Muscle of arm (tissue), 12 donors: Measurements from ENCODE around the gene PDE11A. TPM values are rescaled to one million over a fixed set of nuclear protein-coding genes. Genes with fewer than 3 reads are reported as not detected.

Experiments used
- DNase-seq: peaks from one replicate; pipeline ENCODE4 v3.0.0-alpha.2; 2013
- polyA plus RNA-seq, 12 donors: library from polyadenylated mRNA; unstranded; fragments of 120-200 nt; gene quantifications; one replicate each; pipeline ENCODE4 v1.2.1, GENCODE V29; 2013; ENCODE audit not compliant: insufficient read length in 12 of 12

PDE11A gene
- polyA plus RNA-seq, 12 donors = 0.33 to 2.0 (median 0.78) TPM; not detected in 2

DNA sequence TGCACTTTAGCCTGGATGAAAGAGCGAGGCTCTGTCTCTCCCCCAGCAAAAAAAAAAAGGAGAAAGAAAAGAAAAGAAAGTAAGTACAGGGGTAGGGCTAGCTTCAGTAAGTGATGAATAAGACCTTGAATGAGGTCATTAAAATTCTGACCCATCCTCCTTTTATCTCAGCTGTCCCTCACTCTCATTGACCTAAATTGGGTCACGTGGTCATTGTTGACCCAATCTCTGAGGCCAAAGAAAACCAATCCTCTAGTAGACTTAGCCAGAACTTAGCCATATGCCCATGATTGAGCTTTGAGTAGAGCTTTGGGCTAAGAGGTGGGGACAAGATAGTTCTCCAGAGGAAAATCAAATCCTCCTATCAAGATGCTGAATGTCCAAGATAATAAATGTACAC is 149.3 kb downstream of the PDE11A start:
- DNase-seq = no peak

DNA sequence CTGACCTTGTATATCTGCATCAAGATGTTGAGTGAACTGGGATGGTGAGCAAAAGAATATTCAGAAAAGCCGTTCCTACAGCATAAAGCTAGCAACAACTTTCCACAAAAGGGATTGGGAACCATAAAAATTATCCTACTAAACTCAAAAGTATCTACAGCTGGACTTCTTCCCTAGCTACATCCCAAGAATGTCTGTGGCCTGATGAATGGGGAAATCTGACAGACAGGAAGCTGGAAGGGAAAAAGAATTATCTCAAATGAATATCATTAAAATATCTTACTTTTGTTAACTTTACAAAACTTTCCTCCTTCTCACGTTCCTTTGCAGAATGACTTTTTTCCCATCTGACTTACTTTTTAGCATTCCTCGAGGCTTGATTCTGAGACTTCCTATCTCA is 150.9 kb downstream of the PDE11A start:
- DNase-seq = no peak

DNA sequence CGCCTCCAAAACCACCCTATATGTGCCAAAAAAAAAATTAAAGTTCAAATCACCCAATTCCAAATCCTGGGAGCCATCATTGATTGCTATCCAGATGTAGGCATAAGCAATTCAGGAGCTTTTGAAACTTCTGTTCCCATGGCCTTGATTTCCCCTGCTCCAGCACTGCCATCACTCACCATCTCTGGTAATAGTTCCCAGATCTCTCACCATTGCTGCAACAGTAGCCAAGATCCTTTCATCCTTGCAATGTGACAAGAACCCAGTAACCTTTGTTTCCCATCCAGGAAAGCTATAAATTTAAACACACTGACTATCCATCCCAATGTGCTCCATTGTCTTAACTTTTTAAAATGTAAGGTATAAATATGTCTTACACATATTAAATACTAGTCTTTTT is 155.4 kb downstream of the PDE11A start:
- DNase-seq = no peak

DNA sequence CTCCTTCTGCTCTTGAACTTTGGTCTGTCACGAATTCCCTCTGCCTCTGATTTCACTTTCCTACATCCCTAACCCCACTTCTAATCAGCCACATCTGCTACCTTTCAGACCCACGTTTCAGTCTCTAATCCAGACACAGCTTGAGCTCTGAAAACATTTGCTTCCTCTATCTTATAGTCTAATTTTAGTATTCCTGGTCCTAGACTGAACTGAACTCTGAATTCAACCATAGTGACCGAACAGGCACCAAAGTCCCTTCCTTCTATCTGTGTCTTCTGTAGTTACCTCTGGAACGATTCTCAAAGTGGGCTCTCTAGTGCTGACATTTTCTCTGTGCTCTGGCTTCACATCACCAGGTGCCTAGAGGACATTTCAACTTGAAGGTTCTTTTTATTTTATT is 156.2 kb downstream of the PDE11A start:
- DNase-seq = no peak

DNA sequence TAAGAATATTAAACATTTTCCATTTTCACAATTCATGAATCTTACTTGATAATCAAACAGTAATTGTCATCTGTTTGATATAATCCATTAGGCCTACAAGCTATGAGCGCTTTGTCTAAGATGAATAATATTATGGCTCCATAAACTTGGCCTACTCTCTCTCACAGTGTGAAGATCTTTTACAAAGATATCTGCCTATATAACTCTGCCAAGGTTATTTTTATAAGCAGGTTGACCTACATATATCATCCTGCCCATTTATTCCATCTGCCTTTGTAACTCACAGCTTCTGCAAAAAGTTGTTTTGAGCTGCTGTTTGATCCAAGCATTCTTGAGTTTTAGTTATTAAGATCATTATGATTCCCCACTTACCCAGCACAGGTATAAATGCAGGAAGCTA is 158.3 kb downstream of the PDE11A start:
- DNase-seq = no peak

DNA sequence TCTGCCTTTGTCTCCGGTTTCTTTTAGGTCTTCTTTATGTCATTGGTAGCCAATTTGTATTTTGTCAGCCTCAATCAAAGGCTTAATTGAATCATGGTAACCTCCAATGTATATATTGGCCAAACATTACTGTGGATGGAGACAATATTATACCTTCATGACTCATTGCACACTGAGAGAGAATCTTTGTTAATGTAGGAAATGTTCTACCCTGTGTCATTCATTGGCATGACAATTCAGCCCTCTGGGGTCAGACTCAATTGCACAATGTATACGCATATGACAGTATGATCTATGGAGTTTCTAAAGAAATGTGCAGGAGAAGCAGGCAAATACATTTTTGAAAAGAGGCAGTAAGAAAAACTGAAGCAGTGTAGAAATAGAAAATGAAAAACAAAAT is 162.6 kb downstream of the PDE11A start:
- DNase-seq = no peak

GRCh38 chr2:177908824-177909223 is 163.8 kb downstream of the PDE11A start:
- DNase-seq = no peak

DNA sequence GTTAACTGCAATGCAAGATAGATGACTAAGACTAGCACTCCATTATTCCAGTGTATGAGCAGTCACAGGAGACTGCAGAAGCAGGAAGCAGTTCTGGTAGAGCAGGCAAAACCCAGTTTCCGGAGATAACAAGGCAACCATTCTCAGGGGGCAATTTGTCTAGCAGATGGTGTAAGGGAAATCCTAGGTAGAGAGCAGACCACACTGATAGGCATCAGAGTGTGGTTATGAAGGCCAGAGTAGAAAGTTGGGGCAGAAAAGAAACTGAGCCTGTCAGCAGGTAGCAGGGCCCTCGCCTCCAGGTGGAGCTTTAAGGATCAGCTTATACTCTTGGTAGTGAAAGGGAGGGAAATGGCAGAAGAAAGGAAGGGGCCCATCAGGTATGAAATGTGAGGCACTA is 164.4 kb downstream of the PDE11A start:
- DNase-seq = no peak

DNA sequence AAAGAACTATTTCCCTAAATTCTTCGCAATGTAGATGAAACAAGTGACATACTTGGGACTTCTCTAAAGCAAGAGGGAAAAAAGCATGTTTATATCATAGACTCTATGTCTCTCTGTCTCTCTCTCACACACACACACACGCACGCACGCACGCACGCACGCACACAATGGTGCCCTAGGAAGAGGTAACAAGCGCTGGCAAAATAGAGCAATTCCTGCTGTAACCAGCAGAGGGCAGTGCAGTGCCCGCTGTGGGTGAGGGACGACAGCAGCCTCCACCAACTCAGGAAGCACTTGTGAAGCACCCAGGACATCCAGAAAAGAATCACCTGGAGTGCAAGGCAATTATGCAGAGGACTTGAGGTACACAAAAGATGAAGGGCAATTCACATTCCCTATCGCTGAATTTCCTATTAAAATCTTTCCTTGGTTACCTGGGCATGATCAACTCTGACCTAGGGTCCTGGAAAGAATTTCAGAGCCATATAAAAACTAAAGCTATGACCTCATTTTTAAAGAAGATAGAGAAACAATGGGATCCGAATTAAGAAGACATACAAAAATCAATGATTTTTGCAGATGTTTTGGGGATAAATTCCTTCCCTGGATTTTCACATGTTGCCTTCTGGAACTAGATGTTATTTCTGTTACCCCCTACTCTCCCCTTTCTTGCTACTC is 166.4 kb downstream of the PDE11A start:
- peak; percentile 22 for DNase-seq

- DNase-seq = no peak
These were observed 166.9 kb downstream of the PDE11A start for GRCh38 chr2:177905640-177906039.

DNA sequence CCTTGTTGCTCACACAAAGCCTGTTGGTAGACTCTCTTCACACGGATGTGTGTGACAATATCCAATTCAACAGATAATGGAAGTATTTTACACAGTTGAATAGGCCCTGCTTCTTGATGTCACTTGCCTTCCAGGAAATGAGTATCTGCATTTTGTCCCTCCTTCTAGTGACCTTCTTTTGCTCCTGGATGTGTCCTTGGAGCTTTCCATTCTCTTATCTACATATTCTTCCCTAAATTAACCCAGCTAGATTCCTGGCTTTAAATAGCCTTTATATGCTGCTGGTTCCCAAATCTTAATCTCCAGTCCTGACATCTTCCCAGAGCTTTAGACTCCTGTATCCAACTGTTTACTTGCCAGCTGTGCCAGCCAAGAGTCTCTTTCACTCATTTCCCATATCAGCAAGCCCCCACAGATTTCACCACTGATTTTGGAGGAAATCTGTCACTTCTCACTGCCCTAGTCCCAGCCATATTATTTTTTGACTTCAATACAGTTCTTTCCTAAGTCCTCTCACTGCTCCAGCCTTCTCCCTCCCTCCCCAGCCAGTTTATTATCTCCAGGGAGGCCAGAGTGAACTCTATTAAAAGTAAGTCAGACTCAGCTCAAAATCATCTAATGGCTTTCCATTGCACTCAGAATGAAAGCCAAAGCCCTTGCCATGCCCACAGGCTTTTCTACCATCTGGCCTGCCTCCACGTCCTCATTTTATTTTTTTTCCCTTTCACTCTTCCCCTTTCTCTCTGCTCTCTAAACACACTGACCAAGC is 170.0 kb downstream of the PDE11A start:
- DNase-seq = no peak

DNA sequence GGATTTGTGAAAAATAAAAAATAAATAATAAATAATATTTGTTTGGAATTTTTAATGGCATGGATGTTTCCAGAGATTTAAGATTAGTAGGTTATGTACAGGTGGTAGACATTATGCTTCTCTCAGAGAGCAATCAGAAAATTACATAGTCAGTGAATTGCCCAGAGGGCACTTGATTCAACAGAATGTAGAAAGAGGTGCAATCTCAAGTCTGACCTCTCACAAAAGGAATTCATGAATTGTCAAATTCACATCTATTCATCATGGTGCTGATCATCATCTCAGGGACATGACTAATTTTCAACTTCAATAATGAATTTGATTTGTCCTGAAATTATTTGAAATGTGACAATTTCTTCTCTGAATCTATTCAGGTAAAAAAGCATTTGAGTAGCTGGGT is 172.5 kb downstream of the PDE11A start:
- DNase-seq = no peak

DNA sequence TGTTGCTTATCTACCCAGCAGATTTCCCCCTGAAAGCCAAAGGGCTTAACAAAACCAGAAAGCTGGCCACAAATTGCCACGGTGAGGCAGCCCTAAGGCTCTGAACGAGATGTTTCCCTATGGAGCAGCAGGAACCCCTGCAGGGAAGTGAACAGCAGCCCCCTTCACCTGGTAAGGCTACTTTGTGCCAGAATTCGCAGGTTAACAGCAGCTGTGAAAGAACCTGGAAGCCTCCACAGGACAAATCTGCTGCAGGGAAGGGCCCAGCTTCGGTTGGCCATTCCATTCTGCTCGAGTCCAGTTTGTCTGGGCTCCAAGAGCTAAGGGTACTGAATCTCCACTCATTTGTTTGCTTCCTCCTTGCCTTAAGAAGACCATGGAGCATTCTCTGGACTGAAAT is 175.3 kb downstream of the PDE11A start:
- DNase-seq = no peak

GRCh38 chr2:177896587-177896986 is 176.0 kb downstream of the PDE11A start:
- no peak for DNase-seq

GRCh38 chr2:177894546-177894945 is 178.0 kb downstream of the PDE11A start:
- DNase-seq = no peak

- no peak for DNase-seq
These were observed 178.7 kb downstream of the PDE11A start for GRCh38 chr2:177893880-177894279.

DNA sequence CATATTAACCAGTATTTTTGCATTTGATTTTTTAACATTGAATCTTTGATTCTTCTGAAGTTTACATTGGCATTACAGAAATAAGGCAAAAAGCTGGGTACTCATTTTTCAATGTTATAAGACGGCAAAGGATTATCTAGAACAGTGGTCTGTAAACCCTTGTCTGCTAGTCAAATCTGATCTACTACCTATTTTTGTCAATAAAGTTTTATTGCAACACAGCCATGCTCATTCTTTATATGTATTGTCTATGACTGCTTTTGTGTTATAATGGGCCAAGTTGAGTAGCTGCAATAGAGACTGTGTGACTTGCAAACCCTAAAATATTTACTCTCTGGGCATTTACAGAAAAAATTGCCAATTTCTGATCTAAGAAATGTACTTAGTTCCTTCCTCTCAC is 181.0 kb downstream of the PDE11A start:
- no peak for DNase-seq

- DNase-seq = no peak
These were observed 182.6 kb downstream of the PDE11A start for GRCh38 chr2:177889818-177890460.

DNA sequence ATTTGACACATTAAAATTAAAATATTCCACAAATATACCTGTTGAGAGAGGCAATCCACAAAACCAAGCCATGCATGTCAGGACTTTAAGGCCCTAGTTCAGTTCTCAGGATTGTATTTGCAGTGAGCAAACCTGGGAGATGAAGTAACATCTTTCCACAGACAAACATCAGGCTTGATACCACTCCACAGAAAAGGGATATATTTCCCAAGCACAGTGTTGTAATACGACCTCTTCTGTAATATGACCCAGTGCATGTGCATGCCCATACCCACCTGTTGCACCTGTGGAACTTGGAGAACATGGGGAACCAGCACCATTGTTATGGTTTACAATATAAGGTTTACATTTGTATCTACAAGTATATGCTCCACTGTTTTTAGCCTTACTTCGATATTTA is 184.0 kb downstream of the PDE11A start:
- no peak for DNase-seq

DNA sequence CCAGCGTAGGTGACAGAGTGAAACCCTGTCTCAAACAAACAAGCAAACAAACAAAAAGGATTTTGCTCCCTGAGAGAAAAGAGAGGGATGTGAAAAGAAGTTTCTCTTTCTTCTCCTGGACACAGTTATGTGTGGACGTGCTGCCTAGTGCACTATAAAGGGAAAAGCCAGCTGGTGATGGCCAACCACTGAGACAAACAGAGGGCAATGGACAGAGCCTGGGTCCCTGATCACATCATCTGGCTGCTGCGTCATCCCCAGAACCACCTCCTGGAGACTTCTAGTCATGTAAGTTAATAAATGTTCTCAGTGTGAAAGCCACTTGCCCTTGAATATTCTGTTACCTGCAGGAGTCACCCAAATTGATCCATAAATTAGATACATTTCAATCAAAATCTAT is 184.9 kb downstream of the PDE11A start:
- DNase-seq = no peak

GRCh38 chr2:177886824-177887223 is 185.8 kb downstream of the PDE11A start:
- DNase-seq = no peak

DNA sequence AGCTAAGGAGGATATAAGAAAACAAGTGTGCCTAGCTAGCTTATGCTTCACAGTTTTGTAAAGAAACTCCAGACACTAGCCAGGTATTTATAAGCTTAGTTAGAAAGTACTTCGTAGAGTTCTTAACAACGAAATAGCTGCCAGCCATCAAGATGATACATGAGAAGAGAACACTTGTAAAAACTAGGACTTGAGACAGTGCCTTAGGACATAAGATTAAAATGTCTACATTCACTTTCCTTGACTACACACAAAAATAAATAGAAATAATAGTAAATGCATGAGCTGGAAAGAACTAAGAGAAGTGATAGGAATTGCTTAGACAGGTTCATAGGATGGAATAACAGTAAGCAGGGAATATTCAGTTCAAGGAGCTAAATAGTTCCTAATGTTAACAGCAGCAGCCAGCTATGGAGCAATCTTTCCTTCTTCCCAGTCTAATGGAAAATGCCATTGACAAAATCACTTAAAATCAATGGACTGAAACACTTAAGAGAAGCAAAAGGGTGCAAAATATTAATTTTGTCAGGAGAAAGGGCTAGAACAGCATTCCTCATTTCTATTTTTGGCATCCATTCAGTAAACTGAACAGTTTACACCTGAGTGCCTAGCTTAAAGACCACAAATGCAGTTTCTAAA is 186.6 kb downstream of the PDE11A start:
- no peak for DNase-seq

GRCh38 chr2:177883177-177883576 is 189.4 kb downstream of the PDE11A start:
- DNase-seq = no peak
